ENCODE data around the gene USP37.
"Not testable (repeated sequence)": the region's sequence is repeated elsewhere in the genome, so short reads cannot be mapped to it uniquely, and the experiment has no call there.

The USP37 gene

DNA sequence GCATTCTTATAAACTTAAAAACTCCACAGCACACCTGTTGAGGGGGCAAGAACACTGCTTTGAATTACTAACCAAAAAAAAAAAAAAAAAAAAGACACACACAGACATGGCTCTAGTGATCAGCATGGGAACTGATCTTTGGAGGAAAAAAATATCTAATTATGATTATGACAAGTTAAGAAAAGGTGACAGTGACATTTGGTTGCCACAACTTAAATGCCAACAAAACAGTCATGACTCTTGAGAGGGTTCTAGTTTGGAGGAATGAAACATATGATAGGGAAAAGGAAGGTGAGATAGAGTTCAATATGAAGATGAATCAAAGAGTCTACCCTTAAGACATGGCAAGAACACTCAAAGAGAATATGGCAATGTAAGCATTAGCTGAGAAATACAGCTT, 20.6 kb downstream of the USP37 start:
- no peak for DNase-seq

DNA sequence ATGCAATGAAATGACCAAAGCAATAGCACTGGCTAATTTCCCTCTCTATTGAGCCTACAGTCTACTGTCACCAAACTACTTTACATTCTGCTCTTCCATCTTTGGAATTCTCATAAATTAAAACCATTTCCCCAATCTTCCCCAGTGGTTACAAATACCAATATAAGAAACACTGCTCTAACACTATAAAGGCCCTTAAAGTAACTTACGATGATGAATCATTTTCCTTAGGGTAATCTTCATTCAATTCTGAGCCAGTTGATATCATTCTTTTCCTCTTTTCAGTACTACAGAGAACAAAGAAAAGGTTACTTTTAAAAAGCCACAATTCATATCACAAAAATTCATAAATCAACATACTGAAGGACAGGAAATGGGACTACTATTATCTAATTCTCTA, 22.1 kb downstream of the USP37 start:
- DNase-seq, result no peak

DNA sequence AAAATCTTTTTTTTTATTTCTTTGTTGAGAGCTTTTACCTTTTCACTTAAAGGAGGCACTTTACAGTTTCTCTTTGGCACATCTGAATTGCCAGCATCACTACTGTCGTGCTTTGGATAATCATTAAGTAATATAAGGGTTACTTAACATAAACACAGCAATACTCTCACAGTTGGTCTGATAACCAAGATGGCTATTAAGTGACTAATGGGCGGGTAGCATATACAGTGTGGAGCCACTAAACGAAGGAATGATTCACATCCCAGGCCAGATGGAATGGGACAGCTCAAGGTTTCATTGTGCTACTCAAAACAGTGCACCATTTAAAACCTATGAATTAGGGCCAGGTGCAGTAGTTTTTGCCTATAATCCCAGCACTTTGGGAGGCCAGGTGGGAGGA, 28.1 kb downstream of the USP37 start:
- no peak for DNase-seq

DNA sequence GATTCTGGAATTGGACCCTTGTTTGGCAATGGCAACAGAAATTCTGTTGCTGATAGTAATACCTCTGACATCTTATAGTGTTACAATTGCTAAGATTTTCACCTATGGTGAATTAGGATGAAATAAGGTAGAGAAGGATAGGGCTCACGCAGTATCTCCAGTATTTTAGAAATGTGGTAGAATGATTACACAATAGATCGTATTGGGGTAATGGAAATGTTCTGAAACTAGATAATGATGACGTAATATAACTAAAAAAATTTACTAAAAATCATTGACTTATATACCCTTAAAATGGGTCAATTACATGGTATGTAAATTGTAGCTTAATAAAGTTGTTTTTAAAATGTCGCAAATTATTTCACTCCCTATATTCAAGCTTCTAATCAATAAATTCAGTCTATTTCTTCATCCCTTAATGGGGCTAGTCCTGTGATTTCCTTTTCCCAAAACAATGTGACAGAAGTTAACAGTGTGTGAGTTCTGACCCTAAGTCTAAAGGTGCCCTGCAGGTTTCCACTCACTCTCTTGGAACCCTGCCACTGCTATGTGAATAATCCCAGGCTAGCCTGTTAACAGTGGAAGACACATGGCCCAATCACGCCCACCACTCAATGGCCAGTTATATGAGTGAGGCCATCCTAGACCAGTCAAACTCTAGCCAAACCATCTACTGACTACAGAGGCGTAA, 31.2 kb downstream of the USP37 start:
- no peak for DNase-seq

DNA sequence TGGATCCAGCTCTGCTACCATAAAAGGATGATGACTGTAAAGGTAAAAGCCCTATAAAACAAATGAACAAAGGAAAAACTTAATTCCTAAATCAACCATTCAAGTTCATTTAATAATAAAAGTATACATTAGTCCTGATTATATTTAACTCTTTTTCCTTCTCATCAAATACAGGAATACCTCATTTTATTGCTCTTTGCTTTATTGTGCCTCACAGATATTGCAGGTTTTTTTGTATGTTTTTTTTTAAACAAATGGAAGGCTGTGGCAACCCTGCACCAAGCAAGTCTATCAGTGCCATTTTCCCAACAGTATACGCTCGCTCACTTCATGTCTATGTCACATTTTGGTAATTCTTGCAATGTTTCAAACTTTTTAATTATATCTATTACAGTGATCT, 38.2 kb downstream of the USP37 start:
- no peak for DNase-seq

DNA sequence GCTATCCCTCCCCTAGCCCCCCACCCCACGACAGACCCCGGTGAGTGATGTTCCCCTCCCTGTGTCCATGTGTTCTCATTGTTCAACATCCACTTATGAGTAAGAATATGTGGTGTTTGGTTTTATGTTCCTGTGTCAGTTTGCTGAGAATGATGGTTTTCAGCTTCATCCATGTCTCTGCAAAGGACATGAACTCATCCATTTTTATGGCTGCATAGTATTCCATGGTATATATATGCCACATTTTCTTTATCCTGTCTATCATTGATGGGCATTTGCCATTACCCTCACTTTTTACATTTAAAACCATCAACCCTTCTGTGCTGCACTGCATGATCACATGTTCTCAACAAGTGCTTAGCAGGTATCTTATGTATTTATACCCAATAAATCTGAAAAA, 39.7 kb downstream of the USP37 start:
- not testable (repeated sequence) for DNase-seq

DNA sequence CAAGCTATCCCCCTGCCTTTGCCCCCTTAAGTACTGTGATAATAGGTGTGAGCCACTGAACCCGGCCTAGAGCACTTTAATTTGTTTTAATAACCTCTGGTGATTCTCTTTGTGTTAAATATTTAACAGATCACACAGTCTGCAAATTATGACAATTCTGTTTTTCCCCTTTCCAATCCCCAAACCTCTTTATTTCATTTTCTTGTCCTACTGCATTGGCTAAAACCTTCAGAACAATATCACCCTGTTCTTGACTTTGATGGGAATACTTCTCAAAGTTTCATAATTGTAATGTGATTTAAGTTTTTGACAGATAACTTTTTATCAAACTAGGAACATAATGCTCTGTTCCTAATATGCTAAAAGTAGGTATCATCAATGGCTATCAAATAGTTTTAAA, 44.5 kb downstream of the USP37 start:
- no peak for DNase-seq

DNA sequence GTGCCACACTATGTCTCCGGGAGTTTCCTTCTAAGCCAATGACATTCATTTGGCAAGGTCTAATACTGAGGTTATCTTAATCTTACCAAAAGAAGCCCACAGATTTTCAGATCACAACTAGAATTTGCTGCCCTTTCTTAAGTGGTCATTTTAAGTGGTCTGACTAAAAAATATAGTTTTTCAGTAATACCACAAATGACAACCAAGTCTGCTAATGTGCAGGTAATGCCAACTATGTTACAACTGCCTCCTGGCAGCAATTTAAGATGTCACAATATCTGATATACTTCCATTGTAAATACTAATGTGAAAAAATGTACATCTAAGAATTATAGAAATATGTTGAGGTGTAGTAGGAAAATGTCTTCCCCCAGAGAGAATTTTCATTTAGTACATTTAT, 49.3 kb downstream of the USP37 start:
- no peak for DNase-seq

DNA sequence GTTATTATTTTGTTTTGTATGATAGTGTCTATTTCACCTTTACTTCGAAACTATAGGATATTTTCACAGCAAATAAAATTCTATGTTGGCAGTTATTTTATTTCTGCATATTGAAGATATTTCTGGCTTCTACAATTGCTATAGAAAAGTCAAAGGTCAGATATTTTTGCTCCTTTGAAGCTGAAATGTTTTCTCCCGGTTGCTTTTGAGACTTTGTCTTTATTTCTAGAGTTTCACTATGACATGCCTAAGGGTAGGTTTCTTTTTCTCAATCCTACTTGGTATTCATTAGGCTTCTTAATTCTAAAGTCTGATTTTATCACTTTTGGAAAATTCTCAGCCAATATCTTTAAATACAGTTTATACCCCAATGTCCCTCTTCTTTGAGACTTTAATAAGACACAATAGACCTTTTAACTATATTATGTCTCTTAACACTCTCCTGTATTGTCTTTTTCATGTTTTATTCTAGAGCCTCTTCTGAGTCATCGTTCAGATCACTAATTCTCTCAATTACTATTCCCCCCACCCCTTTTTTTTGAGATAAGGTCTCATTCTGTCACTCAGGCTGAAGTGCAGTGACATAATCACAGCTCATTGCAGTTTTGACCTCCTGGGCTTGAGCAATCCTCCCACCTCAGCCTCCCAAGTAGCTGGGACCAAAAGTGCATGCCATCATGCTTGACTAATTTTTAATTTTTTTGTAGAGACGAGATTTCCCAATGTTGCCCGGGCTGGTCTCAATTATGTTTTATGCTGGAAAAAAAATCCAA, 50.5 kb downstream of the USP37 start:
- DNase-seq, result no peak

DNA sequence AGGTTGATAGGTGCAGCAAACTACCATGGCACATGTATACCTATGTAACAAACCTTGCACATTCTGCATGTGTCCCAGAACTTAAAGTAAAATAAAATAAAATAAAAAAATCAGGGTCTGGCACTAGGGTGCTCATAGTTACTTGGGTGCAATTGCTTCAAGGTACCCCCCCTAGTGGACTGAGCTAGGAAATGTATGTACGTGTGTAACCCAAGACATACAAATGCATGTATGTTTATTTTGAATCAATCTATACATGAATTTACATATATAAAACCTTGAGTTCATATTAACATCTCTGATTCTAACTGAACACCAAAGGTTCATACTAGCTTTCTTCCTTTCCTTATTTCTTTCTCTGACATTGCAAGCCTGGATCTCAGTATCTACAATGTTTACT, 51.5 kb downstream of the USP37 start:
- no peak for DNase-seq

DNA sequence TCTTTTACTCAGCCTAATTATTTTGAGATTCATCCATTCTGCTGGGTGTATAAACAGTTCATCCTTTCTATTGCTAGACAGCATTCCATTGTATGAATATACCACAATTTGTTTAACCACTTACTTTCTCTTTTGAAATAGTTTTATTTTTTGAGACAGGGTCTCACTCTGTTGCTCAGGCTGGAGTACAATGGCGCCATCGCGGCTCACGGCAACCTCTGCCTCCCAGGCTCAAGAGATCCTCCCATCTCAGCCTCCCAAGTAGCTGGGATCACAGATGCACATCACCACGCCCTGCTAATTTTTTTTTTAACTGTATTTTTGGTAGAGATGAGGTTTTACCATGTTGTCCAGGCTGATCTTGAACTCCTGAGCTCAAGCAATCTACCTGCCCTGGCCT, 54.5 kb downstream of the USP37 start:
- no peak for DNase-seq

DNA sequence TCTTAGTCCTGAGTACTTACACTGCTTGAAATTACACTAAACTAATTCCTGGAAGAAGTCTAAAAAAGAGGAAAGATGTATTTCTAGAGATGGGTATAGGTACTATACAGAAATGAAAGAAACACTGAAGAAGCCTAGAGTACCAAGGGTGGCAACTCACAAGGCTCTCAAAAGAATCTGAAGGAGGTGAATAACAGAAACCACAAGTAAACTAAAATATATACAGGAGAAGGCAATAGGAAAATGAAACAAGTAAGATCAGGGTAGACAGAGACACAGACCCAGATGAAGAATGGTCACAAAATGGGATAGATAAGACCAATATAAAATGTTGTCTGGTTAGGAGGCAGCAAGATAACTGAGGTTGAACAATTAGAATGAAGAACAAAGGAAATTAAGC, 59.9 kb downstream of the USP37 start:
- DNase-seq, result no peak

DNA sequence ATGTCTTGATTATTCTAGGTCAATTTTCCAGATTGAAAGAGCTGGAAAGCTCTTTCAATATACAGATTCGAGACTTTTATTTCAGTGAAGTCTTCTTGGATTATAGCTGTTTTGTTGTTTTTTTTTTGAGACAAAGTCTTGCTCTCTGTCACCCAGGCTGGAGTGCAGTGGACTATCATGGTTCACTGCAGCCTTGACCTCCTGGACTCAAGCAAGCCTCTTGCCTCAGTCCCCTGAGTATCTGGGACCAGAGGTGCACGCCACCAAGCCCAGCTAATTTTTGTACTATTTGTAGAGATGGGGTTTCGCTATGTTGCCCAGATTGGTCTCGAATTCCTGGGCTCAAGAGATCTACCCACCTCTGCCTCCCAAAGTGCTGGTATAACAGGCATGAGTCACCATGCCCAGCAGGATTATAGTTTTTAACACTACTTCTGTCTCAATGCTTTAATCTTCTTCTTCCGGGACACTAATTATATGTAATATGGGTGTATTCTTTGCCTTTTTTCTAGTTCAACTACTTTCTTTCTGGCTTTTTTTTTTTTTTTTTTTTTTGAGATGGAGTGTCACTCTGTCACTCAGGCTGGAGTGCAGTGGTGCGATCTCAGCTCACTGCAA, 62.3 kb downstream of the USP37 start:
- DNase-seq, result no peak

DNA sequence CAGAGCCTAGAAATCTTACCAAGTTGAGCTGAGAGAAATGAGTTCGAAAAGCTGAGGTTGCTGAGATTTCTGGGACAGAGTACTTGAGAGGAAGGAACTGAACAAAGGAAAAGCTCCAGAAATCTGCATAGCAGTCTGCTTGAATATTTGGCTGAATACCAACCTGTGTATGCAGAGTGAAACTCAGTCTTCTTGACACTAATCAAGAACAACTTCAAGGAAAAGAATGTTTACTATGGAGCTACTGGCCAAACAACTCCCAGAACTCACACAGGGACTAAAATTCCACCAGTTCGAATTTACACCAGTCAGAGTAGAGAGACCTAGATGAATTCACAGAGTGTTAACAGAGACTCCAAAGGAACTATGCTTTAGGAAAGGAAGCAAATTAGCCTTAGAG, 66.5 kb downstream of the USP37 start:
- DNase-seq, result no peak

DNA sequence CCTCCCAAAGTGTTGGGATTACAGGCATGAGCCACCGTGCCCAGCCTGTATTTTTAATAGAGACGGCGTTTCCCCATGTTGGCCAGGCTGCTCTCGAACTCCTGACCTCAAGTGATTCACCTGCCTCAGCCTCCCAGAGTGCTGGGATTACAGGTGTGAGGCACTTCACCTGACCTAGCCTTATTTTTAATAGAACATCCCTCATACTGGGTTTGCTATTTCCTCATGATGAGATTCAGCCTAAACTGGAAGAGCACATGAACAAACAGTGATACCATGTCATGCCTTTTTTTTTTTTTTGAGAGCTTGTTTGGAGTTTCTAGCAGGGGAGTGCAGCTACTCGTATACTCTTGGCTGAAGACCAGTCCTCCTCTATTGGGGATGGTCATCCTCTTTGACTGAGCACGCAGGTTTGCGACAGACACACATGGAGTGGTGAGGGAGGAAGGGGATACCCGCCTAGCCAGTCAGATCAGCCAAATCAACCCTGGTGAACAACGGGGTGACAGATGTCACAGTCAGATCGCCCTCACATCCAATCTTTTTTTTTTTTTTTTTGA, 67.6 kb downstream of the USP37 start:
- no peak for DNase-seq

DNA sequence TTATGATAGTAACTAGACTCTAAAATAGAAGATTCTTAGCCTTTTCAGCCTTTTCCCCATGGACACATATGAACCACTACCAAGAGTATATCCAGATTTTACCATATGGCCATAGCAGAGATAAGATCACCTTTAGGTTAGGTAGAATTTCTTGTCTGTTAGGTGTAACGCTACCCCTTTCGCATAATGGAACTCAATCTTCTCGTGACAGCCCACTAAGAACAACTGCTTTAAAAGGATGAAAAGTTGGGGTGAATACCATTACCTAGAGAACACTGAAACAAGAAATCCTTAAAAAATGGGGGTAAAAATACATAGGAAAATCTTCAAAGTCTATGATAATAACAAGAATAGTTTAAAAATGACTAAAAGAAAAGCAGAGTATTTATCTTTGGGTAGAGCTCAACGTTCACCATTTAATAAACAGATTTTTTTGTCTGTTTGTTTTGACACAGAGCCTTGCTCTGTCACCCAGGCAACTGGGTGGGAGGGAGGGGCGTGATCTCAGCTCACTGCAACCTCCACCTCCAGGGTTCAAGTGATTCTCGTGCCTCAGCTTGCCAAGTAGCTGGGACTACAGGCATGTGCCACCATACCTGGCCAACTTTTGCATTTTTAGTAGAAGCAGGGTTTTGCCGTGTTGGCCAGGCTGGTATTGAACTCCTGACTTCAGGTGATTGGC, 82.0 kb downstream of the USP37 start:
- no peak for DNase-seq

DNA sequence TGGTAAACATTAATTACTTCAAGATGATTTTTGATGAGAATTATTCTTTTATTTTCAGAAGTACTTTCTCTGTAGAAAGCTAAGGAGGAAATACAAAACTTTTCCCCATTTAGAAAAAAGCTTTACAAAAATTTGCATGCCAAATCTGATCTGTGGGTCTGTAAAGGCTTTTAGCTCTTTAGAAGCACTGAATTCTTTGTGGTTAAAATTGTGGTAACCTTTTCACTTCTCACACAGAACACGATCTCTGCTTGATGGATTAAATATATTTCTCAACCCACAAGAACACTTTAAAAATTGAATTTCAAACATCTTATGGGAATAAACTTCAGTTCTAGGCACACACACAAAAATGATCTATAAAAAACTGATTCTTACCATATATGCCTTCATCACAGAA, 85.5 kb downstream of the USP37 start:
- DNase-seq, result no peak

DNA sequence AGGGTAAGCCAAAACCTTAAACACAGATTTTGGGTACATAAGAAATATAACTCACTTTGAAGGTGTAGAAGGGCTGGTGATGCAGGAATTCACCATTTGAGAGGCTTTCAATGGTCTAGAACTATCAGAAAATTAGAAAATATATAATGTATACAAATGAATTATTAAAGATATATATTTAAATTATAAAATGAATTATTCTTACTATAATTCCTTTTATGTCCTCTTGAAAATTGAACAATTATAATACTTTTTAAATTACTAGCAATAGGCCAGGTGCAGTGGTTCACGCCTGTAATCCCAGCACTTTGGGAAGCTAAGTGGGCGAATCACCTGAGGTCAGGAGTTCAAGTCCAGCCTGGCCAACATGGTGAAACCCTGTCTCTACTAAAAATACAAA, 88.6 kb downstream of the USP37 start:
- no peak for DNase-seq

DNA sequence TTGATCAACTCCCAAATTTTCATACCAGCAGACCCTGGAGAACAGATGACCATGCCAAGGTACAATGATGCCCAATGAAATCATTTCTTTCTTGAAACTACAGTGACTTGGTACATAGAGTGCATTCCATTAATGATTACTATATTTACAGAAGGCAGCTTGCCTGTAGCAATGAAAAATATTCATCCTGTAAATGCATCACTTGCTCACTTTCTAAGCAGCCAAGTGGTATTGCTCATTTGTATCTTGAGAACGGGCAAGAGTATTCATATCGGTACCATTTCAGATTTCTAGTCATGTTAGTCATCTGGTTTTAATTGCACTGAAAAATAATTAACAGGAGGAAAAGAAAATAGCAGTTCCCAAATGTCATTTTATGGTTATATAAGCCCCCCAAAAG, 89.6 kb downstream of the USP37 start:
- DNase-seq, result no peak

DNA sequence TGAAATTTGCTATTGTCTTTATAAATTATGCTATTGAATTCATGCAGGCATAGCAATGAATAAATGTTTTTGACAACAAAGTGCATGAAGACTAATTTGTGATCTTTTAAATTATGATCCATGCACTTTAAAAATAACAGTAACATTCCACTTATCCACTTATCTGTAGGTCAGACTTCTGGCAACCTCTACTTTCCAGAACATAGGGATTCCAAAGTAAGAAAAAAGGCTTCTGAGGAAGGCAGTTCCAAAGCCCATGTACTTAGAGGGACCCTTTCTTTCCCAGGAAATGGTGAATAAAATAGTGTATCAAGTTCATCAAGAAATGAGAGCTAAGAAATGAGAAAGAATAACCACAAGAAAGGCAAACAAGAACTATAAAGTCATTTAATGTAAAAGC, 90.9 kb downstream of the USP37 start:
- DNase-seq, result no peak

DNA sequence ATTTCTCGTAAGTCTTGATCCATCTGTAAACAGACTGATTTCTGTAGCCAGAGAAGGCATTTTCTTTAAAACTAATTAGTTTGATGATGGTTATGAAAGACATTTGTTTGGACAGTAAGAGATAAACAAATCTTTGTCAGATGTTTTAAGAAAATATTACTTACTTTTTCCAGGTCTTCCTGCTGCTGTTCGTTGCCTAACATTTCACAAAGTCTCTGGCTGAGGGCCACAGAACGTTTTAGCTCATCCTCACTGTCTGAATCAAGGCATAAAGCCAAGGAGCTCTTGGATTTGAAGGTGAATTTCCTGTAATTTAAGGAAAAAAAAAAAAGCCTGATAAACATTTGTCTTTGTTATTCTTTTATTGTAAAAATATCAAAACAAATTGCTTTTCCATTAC, 91.5 kb downstream of the USP37 start:
- no peak for DNase-seq

DNA sequence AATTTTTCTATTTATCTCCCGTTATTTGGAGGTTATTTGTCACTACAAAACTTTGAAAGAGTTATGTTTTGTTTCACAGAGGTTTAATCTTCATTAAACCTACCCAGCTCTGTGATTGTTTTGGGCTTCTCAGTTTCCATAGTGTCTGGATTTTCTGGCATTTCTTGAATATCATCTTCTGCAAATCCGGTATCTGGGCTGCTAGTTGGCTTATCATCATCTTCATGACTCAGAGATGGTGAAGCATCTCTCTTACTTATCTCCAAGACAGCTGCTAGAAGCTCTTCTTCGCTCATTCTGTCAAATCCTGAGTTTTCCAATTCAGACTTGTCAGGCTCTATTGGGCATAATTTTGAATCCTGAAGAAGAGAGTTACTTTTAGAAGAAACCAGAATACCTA, 93.6 kb downstream of the USP37 start:
- DNase-seq, result no peak

DNA sequence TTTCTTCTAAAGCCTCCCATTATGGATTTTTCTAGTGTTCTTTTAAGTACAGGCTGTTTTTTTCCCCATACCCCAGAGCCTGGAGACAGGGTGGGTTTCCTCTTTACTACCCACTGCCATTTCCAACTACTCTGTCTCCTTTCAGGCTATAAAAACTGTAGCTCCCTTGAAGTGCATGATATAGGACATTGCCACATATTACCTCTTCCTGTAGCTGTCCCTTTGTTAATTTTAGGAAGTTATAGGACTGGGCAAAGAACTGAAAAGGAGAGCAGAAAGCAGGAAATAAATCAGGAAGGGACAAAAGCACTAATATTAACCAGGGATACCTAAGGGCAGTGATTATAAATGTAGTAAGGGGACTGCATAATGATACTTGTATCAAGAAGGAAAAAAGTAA, 95.2 kb downstream of the USP37 start:
- DNase-seq, result no peak

DNA sequence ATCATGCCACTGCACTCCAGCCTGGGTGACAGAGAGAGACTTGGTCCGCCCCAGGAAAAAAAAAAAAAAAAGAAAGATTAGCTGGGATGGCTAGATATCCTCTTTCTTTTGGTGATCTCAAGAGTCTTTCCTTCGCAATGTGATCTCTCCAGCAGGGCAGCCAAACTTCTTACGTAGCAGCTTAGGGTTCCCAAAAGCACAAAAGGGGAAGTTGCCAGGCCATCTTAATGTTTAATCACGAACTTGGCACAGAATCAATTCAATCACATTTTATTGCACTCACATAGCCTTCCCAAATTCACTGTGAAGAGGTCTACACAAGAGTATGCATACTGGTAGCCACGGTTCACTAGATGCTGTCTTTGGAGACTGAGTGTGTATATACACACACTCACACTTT, 96.2 kb downstream of the USP37 start:
- DNase-seq, result no peak
